Activated CD4-positive, CD25-positive, alpha-beta regulatory T cell treated with anti-CD3 and anti-CD28 coated beads, Interleukin-2, amount 50 U/mL, for 24 hours (primary cell): Measurements from ENCODE around the gene MYO1E.
"Not testable (repeated sequence)": the region's sequence is repeated elsewhere in the genome, so short reads cannot be mapped to it uniquely, and the experiment has no call there.

ENCODE experiments used
- ATAC-seq, 2 donors: fragments of 150-1000 bp; cut with Tn5 transposase; one replicate each; pipeline ENCODE4 v1.10.0; 2021; ENCODE audit warnings: mild to moderate bottlenecking in 1 of 2, moderate library complexity in 1 of 2

Gene MYO1E

DNA sequence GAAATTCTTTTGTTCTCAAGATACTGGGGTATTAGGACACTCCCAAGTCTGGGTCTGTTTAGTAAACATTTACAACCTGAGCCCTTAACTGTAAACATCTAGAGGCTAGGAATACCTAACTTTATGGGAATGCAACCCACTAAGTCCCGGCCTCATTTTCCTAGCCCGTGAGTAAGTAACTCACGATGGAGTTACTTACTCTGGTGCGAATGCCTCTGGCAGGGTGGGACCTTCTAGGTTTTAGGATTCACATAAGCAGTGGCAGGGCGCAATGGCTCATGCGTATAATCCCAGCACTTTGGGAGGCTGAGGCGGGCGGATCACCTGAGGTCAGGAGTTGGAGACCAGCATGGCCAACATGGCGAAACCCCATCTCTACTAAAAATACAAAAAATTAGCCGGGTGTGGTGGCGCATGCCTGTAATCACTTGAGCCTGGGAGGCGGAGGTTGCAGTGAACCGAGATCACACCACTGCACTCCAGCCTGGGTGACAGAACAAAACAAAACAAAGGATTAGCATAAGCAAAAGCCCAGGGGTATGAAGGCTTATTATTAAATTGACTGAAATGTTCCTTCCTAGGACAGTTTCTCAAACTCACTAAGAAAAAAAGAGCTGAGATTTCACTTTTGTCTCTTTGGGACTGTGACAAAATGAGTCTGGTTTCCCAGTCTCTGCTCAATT, 14.7 kb upstream of the MYO1E start:
- not testable (repeated sequence) for ATAC-seq

- no peak for ATAC-seq
Observed at GRCh38 chr15:59385171-59385570, 12.5 kb upstream of the MYO1E start.

- no peak for ATAC-seq
Observed at GRCh38 chr15:59384507-59384906, 11.8 kb upstream of the MYO1E start.

DNA sequence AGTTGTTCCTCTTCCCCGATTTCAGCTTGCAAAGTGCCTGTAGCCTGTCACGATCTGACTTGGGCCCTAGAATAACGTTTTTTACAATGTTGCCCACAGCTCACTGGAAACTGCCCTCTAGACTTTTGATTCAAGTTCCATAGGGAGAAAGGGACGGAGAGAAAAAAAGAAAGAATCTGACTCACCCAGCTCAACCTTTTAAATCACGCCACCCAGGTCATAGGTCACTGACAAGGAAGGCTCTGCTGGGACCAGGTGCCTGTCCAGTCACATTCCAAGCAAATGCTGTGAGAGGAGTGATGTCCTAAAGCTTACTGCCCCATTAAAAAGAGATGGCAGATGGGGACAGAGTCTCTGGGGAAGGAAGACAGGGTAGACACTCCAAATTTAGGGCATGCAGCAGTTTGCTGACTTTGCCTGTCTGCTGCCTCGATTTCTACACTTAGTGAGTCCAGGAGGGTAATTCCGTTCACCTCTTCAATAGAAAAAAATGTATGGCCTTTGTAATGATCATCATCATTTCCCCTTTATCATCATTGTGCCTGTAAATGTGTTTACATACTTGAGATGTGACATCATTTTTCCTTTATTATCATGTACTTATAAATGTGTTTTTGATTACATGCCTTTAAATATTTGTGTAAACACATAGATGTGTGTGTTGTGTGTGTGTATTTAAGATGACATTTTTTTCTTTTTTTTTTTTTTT, 8.4 kb upstream of the MYO1E start:
- no peak for ATAC-seq

DNA sequence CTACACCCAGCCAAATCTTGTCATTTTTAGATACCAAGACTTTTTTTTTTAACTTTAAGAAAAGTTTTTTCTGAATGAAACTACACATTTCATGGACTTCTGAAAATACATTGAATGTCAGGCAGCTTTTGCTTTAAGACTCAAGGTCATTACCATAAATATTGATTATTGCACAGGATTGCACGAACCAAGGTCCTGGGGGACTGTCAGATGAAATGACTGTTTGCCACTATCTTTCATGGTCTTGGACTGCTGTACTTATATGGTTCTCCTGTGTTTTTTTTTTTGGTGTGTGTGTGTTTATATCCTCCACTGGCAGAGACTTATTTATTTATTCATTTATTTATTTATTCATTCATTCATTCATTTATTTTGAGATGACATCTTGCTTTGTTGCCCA, 6.9 kb upstream of the MYO1E start:
- ATAC-seq = no peak

DNA sequence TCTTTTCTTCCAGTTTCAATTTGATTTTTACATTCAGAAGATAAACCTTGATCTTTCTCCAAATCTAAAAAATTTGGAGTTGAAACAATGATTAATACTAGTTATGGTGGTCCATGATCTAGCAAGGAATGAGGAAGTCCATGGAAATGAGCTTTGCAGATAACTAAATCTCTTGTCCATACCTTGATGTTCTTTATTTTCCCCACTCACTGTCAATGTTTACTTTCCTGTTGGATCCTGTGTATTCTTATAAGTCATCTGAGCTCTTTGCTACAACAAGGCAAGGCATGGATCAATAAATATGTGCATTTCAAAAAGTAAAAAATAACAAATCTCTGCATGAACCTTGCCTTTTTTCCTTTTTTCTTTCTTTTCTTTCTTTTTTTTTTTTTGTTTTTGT, 6.2 kb upstream of the MYO1E start:
- ATAC-seq = no peak

DNA sequence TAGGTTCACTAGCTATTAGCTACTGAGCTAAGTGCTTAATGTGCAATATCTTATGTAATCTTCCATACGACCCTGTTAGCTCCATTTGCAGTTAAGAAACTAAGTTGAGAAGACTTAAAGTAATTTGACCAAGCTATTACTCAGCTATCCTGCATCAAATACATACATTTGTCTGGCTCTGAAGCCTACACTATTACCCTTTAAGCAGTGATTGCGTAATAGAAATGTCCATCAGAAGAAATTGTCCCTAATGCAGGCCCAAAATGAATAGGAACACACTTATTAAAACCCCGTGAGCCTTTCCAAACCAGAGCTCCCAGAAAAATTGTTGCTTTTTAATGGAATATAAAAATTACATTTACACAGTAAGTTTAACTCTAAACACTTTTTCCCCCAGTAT, 5.3 kb upstream of the MYO1E start:
- ATAC-seq = no peak

GRCh38 chr15:59376733-59377132, 4.1 kb upstream of the MYO1E start:
- no peak for ATAC-seq

- ATAC-seq = no peak
Observed at GRCh38 chr15:59373215-59373614, 544 bp upstream of the MYO1E start.

- peak; percentile 29 to 32 for ATAC-seq
Observed at GRCh38 chr15:59371458-59372351, 966 bp downstream of the MYO1E start.

GRCh38 chr15:59369597-59369996, 3.1 kb downstream of the MYO1E start:
- ATAC-seq = peak in 1 of 2 donors; percentile 30

DNA sequence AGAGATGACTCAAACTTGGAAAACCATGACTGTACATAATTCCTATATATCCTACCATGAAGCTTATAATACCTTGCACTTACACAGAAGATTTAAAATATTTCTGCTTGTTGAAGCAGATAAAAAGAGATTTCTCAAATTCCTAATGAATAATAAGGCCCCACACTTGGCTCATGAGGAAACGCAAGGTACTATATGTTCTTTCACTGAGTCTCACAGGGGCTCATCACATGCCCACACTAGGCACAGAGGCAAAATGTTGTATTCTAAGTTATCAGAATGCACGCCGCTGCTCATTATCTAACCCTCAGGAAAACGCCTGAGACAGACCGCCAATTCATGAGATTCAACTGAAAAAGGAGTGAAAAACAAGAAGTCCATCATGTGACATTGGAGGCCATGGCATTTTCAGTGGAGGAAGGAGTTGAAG, 5.6 kb downstream of the MYO1E start:
- no peak for ATAC-seq

- ATAC-seq = no peak
Observed at GRCh38 chr15:59366333-59367021, 6.2 kb downstream of the MYO1E start.

GRCh38 chr15:59364248-59364647, 8.4 kb downstream of the MYO1E start:
- ATAC-seq = no peak

DNA sequence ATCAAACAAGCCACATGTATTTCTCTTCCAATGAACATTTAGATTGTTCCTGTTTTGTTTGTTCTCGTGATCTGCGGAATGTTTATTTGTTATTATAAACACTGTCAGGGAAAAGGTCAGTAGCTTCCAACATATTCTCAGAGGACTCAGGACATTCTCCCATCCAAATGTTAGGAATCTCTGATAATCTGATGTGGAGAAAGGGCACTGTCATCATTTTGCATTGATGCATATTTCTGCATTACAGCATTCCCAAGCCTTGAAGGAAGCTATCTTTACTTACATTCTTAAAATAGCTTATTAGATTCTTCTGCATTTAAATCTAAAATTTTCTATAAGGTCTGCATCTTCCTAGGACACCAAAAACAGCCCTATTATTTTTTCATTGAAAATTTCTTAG, 10.3 kb downstream of the MYO1E start:
- no peak for ATAC-seq

DNA sequence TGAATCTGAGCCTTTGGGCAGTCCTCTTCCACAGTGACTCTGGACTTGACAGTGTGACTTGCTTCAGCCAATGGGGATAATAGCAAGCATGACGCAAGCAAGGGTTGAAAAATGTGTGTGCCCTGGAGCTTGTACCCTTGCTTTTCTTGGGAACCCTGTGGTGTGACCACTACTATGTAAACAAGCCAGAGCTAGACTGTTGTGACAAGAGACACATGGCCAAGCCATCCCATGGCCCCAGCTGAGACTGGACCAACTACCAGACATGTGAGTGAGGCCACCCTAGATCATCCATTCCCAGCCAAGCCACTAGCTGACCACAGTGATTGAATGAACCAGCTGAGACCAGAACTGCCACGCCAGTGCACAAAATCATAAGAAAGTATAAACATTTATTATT, 11.8 kb downstream of the MYO1E start:
- no peak for ATAC-seq

DNA sequence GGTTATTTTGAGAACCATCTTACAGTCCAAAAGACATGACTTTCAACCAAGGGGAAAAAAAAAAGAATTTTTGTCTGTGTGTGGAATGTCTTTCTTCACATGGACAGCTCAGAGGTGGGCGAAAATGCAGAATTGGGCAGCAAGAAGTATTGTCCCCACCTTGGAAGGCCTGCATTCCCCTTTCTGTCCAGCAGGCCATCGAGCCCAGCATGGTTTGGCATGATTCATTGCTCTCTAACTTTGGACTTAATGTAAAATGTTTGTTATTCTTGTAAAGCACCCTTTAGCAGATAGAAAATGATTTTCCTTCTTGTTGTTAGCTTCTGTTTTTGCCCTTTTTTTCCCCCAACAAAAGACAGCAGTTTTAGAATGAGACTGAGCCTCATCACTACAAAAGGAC, 12.4 kb downstream of the MYO1E start:
- no peak for ATAC-seq

- no peak for ATAC-seq
Observed at GRCh38 chr15:59355730-59356129, 16.9 kb downstream of the MYO1E start.

- ATAC-seq = no peak
Observed at GRCh38 chr15:59354417-59355031, 18.1 kb downstream of the MYO1E start.

DNA sequence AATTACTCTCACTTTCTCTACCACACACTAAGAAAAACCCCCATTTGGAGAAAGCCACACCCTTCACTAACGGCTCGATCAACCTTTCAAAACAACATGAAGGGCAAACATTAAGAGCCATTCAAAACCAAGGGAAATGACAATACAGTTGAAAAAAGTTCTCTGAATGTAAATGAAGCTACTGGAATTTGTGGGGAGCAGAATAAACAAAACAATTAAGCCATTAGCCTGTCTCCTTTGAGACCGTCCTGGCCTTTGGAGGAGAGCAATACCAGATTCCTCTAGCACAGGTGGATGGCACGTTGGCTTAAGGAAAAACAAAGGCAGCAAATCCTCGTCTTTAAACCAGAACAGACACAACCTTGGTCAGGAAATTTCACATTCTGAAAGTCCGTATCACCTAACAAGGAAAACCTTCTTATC, 18.7 kb downstream of the MYO1E start:
- no peak for ATAC-seq

GRCh38 chr15:59352683-59353082, 20.0 kb downstream of the MYO1E start:
- ATAC-seq = no peak

GRCh38 chr15:59352189-59352588, 20.5 kb downstream of the MYO1E start:
- ATAC-seq = no peak

DNA sequence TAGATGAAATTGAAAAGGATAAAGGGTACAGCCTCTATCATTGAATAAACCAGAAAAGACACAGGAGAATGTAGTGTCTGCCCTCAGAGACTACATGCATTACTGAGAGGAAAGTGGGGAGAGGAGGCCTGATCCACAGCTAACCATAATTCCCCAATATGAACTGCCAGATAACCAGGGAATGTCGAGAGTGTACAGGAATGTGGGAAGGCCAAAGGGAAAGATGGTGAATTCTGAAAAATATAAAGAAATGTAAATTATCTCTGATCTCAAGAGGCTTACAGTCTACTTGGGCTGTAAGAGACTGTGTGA, 22.3 kb downstream of the MYO1E start:
- no peak for ATAC-seq
